ENCODE data around the gene AFF2.

Gene AFF2

DNA sequence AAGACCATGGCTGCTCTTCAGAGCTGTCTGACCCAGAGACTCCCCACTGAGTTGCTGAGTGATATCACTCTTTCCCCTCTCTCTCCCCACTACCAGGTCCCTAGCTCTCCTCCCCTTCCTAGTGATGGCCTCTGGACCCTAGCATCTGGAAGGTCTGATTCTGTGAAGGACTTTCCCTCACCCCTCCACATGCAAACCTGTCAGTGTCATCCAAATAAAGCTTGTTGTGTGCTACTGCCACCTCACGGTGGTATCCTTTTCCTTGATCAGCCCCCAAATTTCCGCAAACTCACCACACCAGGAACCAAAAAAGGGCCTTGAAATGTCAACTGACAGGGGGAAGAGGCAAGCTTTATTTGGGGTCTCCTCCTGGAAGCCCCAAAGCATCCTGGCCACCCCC, 504.5 kb downstream of the AFF2 start:
- TF ChIP-seq, protein P1, sequence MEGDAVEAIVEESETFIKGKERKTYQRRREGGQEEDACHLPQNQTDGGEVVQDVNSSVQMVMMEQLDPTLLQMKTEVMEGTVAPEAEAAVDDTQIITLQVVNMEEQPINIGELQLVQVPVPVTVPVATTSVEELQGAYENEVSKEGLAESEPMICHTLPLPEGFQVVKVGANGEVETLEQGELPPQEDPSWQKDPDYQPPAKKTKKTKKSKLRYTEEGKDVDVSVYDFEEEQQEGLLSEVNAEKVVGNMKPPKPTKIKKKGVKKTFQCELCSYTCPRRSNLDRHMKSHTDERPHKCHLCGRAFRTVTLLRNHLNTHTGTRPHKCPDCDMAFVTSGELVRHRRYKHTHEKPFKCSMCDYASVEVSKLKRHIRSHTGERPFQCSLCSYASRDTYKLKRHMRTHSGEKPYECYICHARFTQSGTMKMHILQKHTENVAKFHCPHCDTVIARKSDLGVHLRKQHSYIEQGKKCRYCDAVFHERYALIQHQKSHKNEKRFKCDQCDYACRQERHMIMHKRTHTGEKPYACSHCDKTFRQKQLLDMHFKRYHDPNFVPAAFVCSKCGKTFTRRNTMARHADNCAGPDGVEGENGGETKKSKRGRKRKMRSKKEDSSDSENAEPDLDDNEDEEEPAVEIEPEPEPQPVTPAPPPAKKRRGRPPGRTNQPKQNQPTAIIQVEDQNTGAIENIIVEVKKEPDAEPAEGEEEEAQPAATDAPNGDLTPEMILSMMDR (IDR thresholded peaks at IDR 0.05; ENCODE audit: low read depth, low read length) = no peak

DNA sequence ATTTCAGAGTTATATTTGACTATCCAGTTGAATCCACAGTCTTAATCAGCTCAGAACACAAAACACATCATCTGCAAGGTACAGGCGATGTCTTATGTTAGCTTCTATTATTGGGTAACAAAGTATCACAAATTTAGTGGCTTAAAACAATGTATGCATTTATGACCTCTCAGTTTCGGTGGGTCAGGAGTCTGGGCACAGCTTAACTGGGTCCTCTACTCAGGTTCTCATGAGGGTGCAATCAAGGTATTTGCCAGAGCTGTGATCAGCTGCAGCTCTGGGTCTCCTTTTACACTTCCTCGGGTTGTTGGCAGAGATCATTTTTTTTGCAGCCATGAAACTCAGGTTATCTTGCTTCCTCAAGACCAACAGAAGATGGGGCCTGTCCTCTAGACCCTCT, 505.8 kb downstream of the AFF2 start:
- TF ChIP-seq, protein P1 (IDR thresholded peaks at IDR 0.05; ENCODE audit: low read depth, low read length) = no peak

More for the DNA sequence above, 504.5 kb downstream of the AFF2 start:
- no peak for DNase-seq (ENCODE audit: extremely low read depth, low read depth)

DNA sequence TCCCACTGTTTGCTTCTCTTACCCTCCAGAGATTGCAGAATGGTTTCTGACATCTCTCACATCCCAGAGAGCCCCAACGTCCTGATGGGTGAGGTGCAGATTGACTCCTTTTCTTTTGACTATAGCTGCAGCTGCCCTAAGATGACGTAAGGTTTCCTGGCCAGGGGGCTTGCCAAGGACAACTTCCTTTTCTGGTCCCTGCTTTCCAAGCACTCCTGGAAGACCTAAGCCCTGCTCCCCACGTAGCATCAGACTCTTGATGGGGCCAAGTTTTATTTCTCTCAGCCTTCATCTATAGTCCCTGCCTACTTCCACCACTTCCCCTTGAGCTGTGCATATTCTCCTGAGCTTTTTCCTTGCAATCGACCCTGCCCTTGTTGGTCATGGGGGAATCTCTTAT, 507.0 kb downstream of the AFF2 start:
- no peak for DNase-seq (ENCODE audit: extremely low read depth, low read depth)
- TF ChIP-seq, protein P1 (IDR thresholded peaks at IDR 0.05; ENCODE audit: low read depth, low read length) = no peak

More for the DNA sequence above, 505.8 kb downstream of the AFF2 start:
- DNase-seq (ENCODE audit: extremely low read depth, low read depth) = no peak

DNA sequence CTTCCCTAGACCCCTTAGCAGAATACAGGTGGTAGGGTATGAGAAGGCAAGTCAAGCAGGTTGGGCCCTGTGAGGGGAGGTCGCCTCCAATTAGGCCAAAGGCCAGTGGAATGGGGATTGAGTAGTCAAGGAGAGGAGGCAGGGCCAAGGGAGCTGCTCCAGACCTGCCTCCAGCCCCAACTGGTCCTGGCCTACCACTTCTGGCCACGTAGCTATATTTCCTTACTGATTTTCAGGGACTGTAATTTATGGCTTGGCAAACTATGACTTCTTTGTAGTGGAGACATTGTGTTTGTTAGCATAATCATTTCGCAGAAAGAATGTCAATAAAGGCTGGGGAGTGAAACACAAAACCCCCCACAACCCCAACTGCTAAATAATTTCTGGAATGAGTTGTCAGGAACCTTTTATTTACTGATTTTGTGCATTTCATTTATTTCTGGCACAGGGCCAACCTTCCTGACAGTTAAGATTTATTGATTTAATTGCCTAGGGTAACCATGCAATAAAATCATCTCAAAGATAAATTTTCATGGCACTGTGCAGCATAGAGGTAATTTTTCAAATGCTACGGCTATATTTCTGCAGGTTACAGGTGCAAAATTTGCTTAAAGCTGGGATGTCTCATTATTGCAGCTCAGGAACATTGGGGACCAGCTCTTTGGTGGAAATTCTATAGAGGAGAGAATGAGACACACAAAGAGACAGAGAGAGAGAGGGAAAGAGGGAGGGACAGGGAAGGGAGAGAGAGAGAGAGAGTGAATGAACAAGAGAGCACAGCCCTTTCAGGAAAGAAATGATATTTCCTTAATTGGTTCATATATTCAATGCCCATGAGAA, 509.8 kb downstream of the AFF2 start:
- no peak for DNase-seq (ENCODE audit: extremely low read depth, low read depth)

DNA sequence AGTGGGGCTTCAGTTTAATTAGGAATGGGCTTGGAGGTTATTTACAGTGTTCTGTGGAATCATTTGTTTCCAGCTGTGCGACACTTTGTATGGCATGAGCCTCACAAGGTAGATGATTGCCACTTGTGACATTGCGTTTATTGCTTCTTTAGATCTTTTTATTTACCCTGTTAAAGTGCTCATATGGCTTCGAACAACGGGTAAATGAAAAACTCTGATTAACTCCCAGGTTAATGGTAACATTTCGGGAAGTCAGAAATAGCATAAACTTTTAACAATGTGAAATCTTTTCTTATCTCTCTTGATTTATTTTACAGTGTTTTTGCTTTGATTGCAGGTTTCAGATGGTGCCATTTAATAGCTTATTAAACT, 510.4 kb downstream of the AFF2 start:
- TF ChIP-seq, protein P1 (IDR thresholded peaks at IDR 0.05; ENCODE audit: low read depth, low read length) = no peak
- no peak for DNase-seq (ENCODE audit: extremely low read depth, low read depth)

More for the DNA sequence above, 509.8 kb downstream of the AFF2 start:
- TF ChIP-seq, protein P1 (IDR thresholded peaks at IDR 0.05; ENCODE audit: low read depth, low read length) = no peak

DNA sequence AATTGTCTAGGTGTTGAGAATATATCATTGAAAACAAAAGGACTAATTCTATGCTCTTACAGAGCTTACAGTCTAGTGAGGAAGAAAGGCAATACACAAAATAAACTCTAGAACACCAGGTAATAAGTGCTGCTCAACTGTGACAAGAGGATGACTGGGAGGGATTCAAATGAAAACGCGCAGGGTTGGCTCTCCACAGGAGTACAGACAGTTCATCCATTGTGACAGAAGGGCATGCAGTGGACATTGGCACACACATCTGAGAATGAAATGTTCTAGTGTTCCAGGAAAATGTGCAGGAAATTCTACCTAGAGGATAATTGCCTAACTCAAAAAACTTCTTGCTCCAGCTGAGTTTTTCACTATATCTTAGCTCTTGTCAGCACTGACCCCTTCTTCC, 512.7 kb downstream of the AFF2 start:
- TF ChIP-seq, protein P1 (IDR thresholded peaks at IDR 0.05; ENCODE audit: low read depth, low read length) = no peak
- DNase-seq (ENCODE audit: extremely low read depth, low read depth) = no peak

DNA sequence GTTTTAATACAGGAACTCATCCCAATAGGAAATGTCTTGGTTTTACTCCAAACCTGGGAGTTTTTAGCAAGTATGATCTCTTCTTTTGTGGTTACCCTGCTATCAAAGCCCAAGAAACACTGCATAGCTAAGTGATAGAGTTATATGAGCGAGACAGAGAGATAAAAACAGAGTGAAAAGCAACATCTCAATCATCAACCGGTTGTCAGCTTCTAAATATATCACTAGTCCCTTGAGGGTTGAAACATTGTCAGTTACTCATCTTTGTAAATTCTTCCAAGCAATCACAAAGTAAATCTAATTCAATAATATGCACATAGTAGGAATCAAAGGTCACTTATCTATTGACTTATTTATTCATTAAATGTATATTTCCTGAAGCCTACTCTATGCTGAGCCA, 520.7 kb downstream of the AFF2 start:
- TF ChIP-seq, protein P1 (IDR thresholded peaks at IDR 0.05; ENCODE audit: low read depth, low read length) = no peak
- DNase-seq (ENCODE audit: extremely low read depth, low read depth) = no peak

Measured in AG09319 (cell line).